Dermis blood vessel endothelial cell (primary cell): Measurements from ENCODE around the gene NCAN. TPM values are rescaled to one million over a fixed set of nuclear protein-coding genes. Genes with fewer than 3 reads are reported as not detected.
"Not testable (repeated sequence)": the region's sequence is repeated elsewhere in the genome, so short reads cannot be mapped to it uniquely, and the experiment has no call there.

Experiments used
- DNase-seq: peaks from one replicate; pipeline ENCODE4 v3.0.0; 2010
- total RNA-seq: library from RNA; depleted of rRNA; stranded (reverse); fragments of >200 nt; gene quantifications from 2 replicates; pipeline ENCODE4 v1.2.3, GENCODE V29; 2014

Gene NCAN
- not detected in 2 replicates for total RNA-seq

GRCh38 chr19:19211499-19212420, at the start of gene NCAN:
NCAN (plus strand) TSS chr19:19211958; CDS start chr19:19216954, 4,996 bp downstream.
- DNase-seq: no peak

GRCh38 chr19:19162495-19162894, 49.3 kb upstream of the NCAN start:
- no peak for DNase-seq

- DNase-seq: no peak
Observed at GRCh38 chr19:19165396-19165795, 46.4 kb upstream of the NCAN start.

DNA sequence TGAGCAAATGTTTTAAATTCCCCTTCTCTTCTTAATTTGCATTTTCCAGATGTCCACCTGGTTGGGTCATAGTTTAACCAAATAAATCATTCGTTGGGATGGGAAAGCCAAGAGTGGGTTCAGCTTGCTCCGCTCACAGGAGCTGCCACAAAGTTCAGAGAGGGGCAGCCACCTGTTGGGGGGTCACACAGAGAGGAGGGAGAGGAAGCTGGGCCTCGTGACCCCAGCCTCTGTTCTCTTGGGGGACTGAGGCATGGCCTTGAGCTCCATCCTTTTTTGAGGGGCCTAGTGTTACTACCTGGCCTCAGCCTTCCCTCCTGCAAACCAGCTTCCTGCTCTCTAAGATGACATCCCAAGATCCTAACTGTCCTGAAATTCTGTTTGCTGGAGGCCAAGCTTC, 44.1 kb upstream of the NCAN start:
- no peak for DNase-seq

- DNase-seq: no peak
Observed at GRCh38 chr19:19169236-19170052, 42.3 kb upstream of the NCAN start.

- peak; percentile 77 for DNase-seq
Observed at GRCh38 chr19:19170053-19170872, 41.5 kb upstream of the NCAN start, which contains the start of gene MEF2B. MEF2B (minus strand) TSS chr19:19170263; CDS start chr19:19150735, 19,528 bp downstream.

DNA sequence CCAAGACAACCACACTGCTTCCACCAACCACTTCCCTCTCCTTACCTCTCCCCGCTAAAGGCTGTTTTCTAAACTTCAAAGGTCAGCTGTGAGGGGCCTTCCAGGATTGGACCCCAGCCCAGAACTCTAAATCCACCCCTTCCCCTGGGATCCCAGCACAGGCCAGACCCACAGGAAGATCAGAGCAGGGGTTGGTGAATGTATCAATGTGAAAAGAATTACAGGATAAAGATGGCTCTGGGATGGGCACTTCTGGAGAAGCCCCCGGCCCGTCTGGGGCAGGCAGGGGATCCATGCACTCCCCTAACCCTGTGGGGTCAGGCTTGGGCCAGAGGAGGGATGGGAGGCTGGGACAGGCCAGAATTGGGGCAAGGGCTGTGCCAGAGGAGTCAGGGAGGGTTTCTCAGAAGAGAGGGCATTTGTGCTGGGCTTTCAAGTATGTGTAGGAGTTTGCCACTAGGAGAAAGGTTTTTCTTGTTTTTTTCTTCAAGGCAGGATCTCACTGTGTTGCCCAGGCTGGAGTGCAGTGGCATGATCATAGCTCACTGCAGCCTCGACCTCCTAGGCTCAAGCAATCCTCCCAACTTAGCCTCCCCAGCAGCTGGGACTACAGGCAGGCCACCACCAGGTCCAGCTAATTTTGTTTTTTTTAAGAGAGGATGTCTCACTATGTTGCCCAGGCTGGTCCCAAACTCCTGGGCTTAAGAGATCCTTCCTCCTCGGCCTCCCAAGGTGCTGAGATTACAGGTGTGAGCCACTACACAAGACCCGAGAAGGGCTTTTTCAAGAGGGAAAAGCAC, 40.7 kb upstream of the NCAN start:
- DNase-seq: no peak

- no peak for DNase-seq
Observed at GRCh38 chr19:19171821-19172532, 39.8 kb upstream of the NCAN start.

DNA sequence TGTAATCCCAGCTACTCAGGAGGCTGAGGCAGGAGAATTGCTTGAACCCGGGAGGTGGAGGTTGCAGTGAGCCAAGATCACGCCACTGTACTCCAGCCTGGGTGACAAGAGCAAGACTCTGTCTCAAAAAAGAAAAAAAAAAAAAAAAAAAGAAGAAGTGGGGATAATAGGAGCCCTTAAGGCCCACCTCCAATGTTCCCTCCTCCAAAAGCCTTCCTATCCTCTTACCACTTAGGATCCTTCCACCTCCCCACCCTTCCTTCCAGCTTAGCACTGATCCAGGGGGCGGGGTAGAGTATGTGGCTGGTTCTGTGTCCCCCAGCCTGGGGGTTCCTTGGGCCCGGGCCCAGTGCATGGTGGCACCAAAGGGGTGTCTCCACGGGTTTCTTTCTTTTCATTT, 38.5 kb upstream of the NCAN start:
- DNase-seq: not testable (repeated sequence)

DNA sequence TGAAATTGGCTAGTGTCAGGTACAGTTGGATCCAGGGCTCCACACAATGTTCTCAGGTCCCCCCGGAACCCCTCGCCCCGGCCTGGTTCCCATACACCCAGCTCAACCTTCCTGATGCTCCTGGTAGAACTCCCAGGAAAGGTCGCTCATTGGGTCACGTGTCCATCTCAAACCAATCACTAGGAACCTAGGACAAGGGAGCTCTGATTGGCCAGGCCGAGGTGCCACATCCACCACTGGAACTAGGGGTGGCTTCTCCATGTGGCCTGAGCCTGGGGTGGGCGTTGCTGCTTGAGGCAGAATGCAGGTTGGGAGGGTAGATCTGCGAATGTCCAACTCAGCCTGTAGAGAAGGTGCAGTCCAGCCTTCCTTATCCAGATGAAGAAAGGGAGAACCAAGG, 34.8 kb upstream of the NCAN start:
- DNase-seq: no peak

- no peak for DNase-seq
Observed at GRCh38 chr19:19179548-19180441, 32.0 kb upstream of the NCAN start.

DNA sequence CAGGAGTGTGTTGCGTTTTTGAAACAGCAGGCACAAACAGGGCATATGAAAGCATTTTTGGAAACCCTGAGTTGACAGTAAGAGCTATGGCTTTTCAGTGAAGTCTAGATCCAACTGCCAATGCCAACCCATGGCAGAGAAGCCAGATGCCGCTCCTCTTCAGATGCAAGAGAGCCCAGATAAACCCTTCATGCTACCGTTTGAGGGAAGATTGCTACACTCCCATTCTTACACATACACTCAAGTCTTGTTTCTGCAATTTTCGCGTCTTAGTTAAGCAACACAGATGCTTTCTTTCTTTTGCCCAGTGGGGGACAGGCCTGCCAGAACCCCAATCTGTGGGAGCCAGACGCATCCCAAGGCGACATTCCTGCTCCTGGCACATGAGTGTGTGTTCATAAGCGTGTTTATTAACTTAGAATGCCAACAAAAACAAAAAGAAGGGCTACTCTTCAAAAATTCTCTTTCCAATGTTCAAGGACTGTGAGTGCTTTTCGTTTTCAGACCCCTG, 30.2 kb upstream of the NCAN start:
- DNase-seq: no peak

GRCh38 chr19:19185853-19186740, 25.7 kb upstream of the NCAN start:
- peak; percentile 77 for DNase-seq

DNA sequence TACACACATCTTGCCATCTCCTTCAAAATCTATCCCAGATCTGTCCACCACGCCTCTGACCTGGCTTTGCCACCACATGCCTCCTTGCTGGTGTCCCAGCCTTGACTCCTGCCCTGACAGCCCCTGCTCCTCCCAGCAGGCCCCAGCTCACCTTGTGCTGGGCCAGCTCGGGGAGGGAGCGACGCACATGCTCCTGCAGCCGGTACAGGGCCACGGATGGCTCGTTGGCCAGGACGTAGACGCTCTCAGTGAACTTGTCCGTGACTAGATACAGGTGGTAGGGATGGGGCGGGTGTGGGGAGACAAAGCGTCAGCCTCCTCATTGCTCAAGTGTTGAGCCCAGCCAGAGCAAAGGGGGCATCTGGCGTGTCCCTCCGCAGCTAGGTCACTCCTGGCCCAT, 25.0 kb upstream of the NCAN start:
- no peak for DNase-seq

GRCh38 chr19:19191768-19192077, 20.0 kb upstream of the NCAN start:
- DNase-seq: no peak

- DNase-seq: peak; percentile 99
Observed at GRCh38 chr19:19192078-19192882, 19.5 kb upstream of the NCAN start, which contains the start of the genes BORCS8 and RFXANK. BORCS8 (minus strand) TSS chr19:19192152; CDS start chr19:19192117, 35 bp downstream. RFXANK (plus strand) TSS chr19:19192258; CDS start chr19:19193947, 1,689 bp downstream.

DNA sequence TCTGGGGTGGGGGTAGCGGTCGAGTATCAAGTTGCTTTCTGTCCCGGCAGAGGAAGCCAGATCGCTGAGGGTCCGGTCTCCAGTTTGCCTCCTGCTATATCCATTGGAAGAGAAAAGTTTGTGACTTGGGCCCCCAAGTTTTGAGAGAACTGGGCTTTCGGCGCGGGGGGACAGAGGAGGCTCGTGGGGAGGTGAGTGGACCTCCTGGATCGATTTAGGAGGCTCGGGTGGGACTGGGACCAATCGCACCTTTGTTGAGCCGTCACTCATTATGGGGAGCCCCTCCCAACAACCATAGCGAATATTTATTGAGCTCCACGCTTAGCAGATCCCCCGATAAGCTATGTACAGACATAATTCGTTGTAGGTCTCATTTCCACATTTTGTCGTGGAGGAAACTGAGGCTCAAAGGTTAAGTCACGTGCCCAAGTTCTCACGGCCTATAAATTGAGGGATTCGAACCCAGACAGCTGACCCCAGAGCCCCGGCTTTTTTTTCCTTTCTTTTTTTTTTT, 18.8 kb upstream of the NCAN start:
- DNase-seq: peak; percentile 50
